Thyroid gland (tissue), 4 donors: ENCODE results near the gene DISC1.

ENCODE experiments used
- POLR2A ChIP-seq, 2 donors: fragments of 450-650 bp; IDR thresholded peaks; one replicate each; pipeline ENCODE4 v1.6.1; 2017; ENCODE audit warnings: antibody characterized with exemption in 2 of 2, mild to moderate bottlenecking in 2 of 2, moderate library complexity in 1 of 2
- TF ChIP-seq, protein P1 (sequence below), 6 experiments: fragments of 200-600 bp in 3 of 6; fragments of 450-650 bp in 3 of 6; sonication (generic) in 3 of 6; IDR thresholded peaks; one replicate each; pipeline ENCODE4 v1.5.1; 2016 to 2019; ENCODE audit warnings: antibody characterized with exemption in 6 of 6, mild to moderate bottlenecking in 2 of 6, inconsistent platforms in 1 of 6, moderate library complexity in 1 of 6

DNA sequence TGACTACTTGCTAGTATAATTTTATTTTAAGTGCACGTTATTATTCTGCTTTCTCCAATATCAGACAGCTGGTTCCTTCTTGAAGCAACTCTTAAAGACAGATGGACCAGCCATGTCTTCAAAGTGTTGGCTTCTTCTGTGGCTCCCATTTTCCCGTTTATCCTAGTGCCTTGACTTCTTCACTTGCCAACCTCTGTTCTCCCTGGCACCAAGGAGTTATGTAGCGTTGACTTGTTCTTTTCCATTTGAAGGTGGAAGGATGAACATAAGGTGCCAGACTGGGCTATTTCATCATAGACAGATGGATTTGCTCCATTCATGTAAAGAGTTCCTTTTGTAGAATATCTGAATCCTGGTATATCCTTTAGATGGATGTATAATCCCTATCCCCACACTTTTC lies 260.6 kb downstream of the DISC1 start:
- TF ChIP-seq, protein P1, sequence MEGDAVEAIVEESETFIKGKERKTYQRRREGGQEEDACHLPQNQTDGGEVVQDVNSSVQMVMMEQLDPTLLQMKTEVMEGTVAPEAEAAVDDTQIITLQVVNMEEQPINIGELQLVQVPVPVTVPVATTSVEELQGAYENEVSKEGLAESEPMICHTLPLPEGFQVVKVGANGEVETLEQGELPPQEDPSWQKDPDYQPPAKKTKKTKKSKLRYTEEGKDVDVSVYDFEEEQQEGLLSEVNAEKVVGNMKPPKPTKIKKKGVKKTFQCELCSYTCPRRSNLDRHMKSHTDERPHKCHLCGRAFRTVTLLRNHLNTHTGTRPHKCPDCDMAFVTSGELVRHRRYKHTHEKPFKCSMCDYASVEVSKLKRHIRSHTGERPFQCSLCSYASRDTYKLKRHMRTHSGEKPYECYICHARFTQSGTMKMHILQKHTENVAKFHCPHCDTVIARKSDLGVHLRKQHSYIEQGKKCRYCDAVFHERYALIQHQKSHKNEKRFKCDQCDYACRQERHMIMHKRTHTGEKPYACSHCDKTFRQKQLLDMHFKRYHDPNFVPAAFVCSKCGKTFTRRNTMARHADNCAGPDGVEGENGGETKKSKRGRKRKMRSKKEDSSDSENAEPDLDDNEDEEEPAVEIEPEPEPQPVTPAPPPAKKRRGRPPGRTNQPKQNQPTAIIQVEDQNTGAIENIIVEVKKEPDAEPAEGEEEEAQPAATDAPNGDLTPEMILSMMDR (IDR thresholded peaks at IDR 0.05) = no peak
- no peak for TF ChIP-seq POLR2A (IDR thresholded peaks at IDR 0.05)
